Body of pancreas (tissue), 4 donors: ENCODE measurements around the gene TESMIN. TPM values are rescaled to one million over a fixed set of nuclear protein-coding genes. Genes with fewer than 3 reads are reported as not detected.

ENCODE experiments used
- ATAC-seq: fragments of 150-250 bp; one replicate; pipeline ENCODE4 v1.9.1; 2016
- DNase-seq, 4 donors: peaks; one replicate each; pipeline ENCODE4 v3.0.0-alpha.2; 2019
- H3K27ac ChIP-seq, 4 donors: fragments of 200-600 bp; sonication (generic); 1 replicate in 3 of 4; 2 replicates in 1 of 4; pipeline versions ENCODE4 v1.5.1 to v1.6.1; 2016 to 2019; ENCODE audit warnings: mild to moderate bottlenecking in 1 of 4, mixed read lengths in 1 of 4, moderate library complexity in 1 of 4
- H3K27me3 ChIP-seq, 2 donors: fragments of 200-600 bp; sonication (generic); one replicate each; pipeline ENCODE4 v1.6.0; 2016; ENCODE audit warnings: mild to moderate bottlenecking in 1 of 2
- H3K36me3 ChIP-seq, 2 donors: fragments of 200-600 bp; sonication (generic); replicated peaks in 1 of 2; 2 replicates each; pipeline ENCODE4 v1.5.1; 2016; ENCODE audit warnings: low read depth in 2 of 2; ENCODE audit not compliant: insufficient read depth in 1 of 2
- H3K4me1 ChIP-seq: fragments of 200-600 bp; sonication (generic); one replicate; pipeline ENCODE4 v1.6.0; 2016
- H3K4me3 ChIP-seq, 2 donors: fragments of 200-600 bp; sonication (generic); 1 replicate in 1 of 2; 2 replicates in 1 of 2; pipeline ENCODE4 v1.5.1; 2016 to 2019
- H3K9me3 ChIP-seq, 3 donors: fragments of 200-600 bp; sonication (generic); 1 replicate in 2 of 3; 2 replicates in 1 of 3; pipeline ENCODE4 v1.5.1; 2016
- CTCF ChIP-seq, 7 experiments: fragments of 450-650 bp in 4 of 7; fragments of 200-600 bp in 3 of 7; sonication (generic) in 3 of 7; IDR thresholded peaks; one replicate each; pipeline ENCODE4 v1.5.1; 2016 to 2019; ENCODE audit warnings: antibody characterized with exemption in 7 of 7
- POLR2A ChIP-seq, 3 donors: fragments of 450-650 bp; IDR thresholded peaks; one replicate each; pipeline ENCODE4 v1.6.1; 2016; ENCODE audit warnings: antibody characterized with exemption in 3 of 3, mild to moderate bottlenecking in 2 of 3
- WGBS, 2 donors: methylation state at CpG; one replicate each; pipeline ENCODE4 v1.1.5; 2017; 5-methylcytosine and 5-hydroxymethylcytosine counted together
- intact Hi-C: fragments of 100-400 bp; cut with DNase I; formaldehyde crosslinking; loops from one replicate; pipeline ENCODE4 v1.15.1; 2023
- total RNA-seq, 2 donors: library from RNA; depleted of rRNA; stranded (reverse); fragments of >200 nt; gene quantifications; one replicate each; pipeline ENCODE4 v1.1.0, GENCODE V29; 2016

Gene TESMIN
- total RNA-seq, 2 donors from 2014 or later: 1.6 to 7.9 TPM

GRCh38 chr11:68759991-68760390 is 8.7 kb upstream of the TESMIN start:
- DNase-seq (no peak), ATAC-seq (no peak)
- Histone ChIP-seq H3K9me3 (no peaks in the 10 kb centered on the region), H3K36me3 (peaks cover 0 to 29% of the 10 kb centered on the region in 2 donors), H3K4me1 (no peaks in the 10 kb centered on the region), H3K4me3 (no peak overlapping the region), H3K27ac (no peak overlapping the region), H3K27me3 (no peaks in the 10 kb centered on the region)
- 87 to 90% methylated on average over 15 of the region's 15 CpGs for WGBS, 2 donors
- TF ChIP-seq CTCF (IDR thresholded peaks at IDR 0.05): no peak
- TF ChIP-seq POLR2A (IDR thresholded peaks at IDR 0.05): no peak
- intact Hi-C loops: no loop called here

- peaks cover 0 to 26% of the 10 kb centered on the region in 2 donors for H3K36me3 ChIP-seq
- 78 to 84% methylated on average over 8 of the region's 8 CpGs for WGBS, 2 donors
- TF ChIP-seq POLR2A (IDR thresholded peaks at IDR 0.05) (no peak), CTCF (IDR thresholded peaks at IDR 0.05) (no peak)
- no peaks in the 10 kb centered on the region for H3K9me3 ChIP-seq
- H3K4me1 ChIP-seq: no peaks in the 10 kb centered on the region
- intact Hi-C loops: no loop called here
- H3K4me3 ChIP-seq: no peak overlapping the region
- ATAC-seq: no peak
- H3K27me3 ChIP-seq: no peaks in the 10 kb centered on the region
- H3K27ac ChIP-seq: no peak overlapping the region
- no peak for DNase-seq
Measured at GRCh38 chr11:68757711-68758110, 6.4 kb upstream of the TESMIN start.

GRCh38 chr11:68756171-68756766 is 4.9 kb upstream of the TESMIN start:
- TF ChIP-seq CTCF (IDR thresholded peaks at IDR 0.05) (no peak), POLR2A (IDR thresholded peaks at IDR 0.05) (no peak)
- ATAC-seq (no peak), DNase-seq (no peak)
- peaks cover 0 to 16% of the 10 kb centered on the region in 2 donors for H3K36me3 ChIP-seq
- H3K4me3 ChIP-seq: no peak overlapping the region
- no peak overlapping the region for H3K27ac ChIP-seq
- no peaks in the 10 kb centered on the region for H3K9me3 ChIP-seq
- WGBS, 2 donors: 86 to 92% methylated on average over 11 of the region's 12 CpGs
- intact Hi-C loops: no loop called here
- peaks cover 7% of the 10 kb centered on the region for H3K4me1 ChIP-seq
- H3K27me3 ChIP-seq: no peaks in the 10 kb centered on the region

GRCh38 chr11:68753300-68753699 is 2.0 kb upstream of the TESMIN start:
- ATAC-seq (no peak), DNase-seq (no peak)
- intact Hi-C loops: no loop called here

More at GRCh38 chr11:68753300-68753699, 2.0 kb upstream of the TESMIN start:
- Histone ChIP-seq H3K4me3 (no peak overlapping the region), H3K27me3 (no peaks in the 10 kb centered on the region), H3K4me1 (peaks cover 7% of the 10 kb centered on the region), H3K27ac (no peak overlapping the region), H3K9me3 (no peaks in the 10 kb centered on the region), H3K36me3 (peaks cover 0 to 10% of the 10 kb centered on the region in 2 donors)
- 50 to 63% methylated on average over 9 of the region's 9 CpGs for WGBS, 2 donors
- TF ChIP-seq CTCF (IDR thresholded peaks at IDR 0.05) (no peak), POLR2A (IDR thresholded peaks at IDR 0.05) (no peak)
